Activated T-cell treated with anti-CD3 and anti-CD28 coated beads for 24 hours (primary cell): ENCODE data around the gene FECH.
"Not testable (repeated sequence)": the region's sequence is repeated elsewhere in the genome, so short reads cannot be mapped to it uniquely, and the experiment has no call there.

ENCODE experiments used
- DNase-seq: peaks from one replicate; pipeline ENCODE4 v3.0.0-alpha.2; 2020; ENCODE audit warnings: low read depth

Gene FECH

DNA sequence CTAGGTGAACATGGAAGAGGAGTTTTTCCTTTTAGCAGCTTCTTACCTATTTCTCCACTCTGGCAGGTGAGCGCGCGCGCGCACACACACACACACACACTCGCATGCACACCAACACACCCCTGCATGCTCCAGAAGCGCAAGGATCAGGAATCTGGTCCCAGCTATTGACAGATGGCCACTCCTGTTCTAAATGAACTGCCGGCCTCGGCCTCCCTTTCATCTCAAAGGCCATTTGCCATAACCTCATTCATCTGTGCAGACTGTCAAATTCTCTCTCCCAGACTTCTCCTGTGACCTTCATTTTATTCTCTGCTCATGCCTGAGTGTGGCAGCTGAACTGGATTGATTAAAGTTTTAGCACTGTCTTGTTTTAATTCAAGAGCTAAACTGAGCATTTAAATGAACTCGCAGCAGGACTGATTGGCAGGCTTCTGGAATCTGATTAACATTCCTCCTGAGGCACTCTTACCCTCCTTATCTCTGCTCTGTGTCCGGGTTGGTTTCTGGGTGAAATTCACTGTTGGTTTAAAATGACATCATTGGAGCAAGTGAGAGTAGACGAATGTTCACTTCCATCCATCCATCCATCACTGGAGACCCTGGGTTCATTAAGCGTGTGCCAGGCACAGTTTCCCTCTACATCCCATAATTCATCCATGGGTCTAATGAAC lies 58.8 kb downstream of the FECH start:
- DNase-seq: no peak

DNA sequence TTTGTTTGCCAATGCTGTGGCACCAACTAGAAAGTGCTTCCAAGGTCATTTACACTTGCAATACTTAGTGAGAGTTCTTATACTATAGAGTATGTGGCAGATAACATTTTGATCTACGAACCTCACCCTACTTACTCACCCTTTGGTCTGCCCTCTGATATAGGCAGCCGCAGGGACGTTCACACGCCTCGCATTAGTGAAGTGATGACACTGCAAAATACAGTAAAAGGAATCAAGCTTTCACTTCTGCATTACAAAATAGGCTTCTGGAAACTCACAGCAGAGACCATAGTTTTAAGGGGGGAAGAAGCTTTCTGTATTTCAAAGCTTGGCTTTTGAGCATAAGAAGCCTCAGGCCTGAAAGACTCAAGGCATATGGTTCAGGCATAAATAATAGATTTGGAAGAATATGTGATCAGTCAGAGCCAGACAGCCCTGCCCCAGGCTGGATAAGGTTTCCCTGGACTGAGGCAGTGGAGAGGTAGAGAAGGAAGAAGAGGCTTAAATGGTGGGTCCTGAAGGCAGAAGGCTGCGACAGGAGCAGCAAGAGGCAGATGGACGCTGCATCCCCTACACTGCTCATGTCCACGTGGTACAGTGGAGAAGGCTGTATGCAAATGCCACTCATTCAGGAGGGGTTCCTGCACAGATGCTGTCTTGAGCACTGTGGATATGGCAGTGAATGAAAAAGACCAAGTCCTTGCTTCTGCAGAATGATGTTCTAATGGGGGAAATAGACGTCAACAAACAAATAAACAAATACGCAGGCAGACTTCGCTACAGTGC lies 63.1 kb downstream of the FECH start:
- no peak for DNase-seq

DNA sequence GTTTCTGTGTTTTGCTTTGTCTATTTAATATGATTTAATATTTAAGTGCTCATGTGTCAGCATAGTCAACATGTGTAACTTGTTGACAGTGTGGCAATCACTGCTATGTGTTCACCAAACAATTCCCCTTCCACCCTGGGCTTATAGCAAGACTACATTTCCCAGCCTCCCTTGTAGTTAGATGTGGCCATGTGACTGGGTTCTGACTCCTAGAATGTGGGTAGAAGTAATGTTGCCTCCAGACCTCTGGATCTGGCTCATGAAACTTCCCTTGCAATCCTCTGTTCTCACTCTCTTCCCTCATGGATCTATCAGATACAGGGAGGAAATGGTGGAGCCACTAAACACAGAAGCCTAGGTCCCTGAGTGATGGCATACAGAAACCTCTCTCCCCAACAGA lies 64.2 kb downstream of the FECH start:
- not testable (repeated sequence) for DNase-seq

DNA sequence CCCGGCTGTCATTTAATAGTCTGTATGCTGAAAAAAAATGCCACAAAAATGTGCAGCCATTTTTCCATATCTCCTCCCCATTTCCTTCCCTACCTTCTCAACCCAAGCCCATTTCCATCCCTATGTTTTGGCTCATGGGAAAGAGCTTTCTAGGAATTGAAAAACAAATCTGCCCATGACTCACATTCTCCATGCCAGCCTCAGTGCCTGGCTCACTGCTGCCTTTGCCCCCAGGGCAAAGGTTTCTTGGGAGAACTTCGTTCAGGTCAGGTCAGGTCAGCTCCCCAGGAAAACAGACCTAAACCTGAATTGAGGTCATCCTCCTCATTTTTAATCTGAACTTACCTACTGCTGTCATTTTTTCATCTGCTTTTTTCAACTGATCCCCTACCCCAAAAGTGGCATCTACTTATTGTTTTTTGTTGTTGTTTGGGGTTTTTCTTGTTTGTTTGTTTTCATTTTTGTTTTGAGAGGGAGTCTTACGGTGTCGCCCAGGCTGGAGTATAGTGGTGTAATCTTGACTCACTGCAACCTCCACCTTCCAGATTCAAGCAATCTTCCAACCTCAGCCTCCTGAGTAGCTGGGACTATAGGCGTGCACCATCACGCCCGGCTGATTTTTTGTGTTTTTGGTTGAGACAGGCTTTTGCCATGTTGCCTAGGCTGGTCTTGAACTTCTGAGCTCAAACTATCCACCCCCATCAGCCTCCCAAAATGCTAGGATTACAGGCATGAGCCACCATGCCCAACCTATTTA lies 66.7 kb downstream of the FECH start:
- no peak for DNase-seq

DNA sequence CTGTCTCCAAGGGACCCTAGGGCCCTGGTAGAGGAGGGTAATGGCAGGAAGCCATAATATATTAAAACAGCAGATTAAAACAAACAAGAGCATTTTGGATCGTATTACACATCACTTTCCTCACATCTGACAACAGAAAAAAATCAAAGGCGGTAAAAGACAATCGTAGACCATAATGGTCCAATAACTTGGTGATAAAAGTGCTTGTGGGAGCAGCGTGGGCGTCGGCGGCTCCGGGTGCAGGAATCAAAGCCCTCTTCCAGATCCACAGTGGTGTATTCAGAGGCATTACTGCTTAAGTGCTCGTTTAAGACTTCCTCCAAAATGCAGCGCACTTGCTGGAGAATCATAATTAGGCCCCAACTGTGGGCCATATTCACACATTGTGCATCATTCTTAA lies 68.0 kb downstream of the FECH start:
- no peak for DNase-seq

DNA sequence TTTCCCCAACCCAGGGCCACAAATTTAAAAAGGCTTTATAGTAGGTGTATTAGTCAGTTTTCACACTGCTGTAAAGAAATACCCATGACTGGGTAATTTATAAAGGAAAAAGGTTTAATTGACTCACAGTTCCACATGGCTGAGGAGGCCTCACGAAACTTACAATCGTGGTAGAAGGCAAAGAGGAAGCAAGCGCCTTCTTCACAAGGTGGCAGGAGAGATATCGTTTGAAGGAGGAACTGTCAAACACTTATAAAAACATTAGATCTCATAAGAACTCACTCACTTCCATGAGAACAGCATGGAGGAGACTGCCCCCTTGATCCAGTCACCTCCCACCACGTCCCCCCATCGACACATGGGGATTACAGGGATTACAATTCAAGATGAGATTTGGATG lies 70.4 kb downstream of the FECH start:
- no peak for DNase-seq

DNA sequence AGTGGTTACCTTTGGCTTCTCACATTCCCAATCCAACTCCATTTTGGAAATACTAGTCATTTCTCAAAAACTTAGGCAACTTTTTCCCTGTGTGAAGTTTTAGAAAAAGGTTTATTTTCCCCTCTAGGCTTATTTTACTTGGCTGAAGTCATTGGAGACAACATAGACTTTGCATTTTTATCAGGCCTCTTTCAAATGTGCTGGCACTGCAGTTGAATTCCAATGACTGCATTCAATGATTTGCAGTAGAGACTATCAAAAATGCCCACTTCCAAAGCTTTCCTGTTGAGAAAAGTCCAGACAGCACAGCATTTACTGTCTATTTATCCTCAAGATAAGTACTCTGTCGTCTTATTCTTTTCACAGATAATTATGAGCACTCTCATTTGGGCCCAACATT lies 81.3 kb downstream of the FECH start:
- DNase-seq: no peak

DNA sequence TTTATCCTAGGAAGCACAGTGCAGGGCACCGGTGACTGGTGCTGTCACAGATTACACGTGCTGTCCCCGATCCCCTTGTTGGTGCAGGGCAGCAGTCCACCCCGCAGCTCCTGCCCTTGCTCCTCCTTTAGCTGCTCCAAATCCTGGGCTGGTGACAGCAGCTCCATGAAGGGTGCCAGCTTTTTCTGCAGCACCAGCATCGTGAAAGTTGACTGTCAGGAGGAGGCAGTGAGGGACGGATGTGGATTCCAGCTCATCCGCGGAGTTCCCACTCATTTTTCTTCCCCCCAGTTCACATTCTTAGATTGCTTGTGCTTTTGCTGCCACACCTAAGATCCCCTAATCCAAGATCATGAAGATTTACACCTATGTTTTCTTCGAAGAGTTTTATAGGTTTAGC lies 83.9 kb downstream of the FECH start:
- DNase-seq: no peak

DNA sequence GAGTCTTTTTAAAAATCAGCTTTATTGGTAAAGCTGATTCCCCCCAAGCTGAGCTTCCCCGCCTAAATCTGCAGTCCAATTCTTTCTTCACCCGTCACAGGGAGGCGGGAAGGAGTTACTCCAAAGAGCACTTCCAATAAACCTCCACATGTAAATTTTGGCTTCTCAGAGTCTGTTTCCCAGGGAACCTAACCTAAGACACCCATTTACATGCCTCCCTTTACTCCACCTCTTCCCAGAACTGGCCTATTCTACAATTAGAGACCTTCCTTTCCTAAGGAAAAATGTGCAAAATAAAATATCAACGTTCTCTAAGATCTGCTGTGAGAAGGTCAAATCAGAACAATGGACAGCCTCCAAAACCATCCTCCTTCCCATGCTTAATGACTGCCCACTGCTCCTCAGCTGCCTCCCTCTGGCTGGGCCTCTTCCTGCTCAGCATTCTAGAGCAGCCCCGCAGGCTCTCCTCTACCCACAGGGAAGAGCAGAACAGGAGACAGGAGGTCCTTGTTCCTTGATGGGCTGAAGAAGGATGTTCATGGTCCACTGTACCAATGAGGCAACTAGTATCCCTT lies 87.7 kb downstream of the FECH start:
- DNase-seq: no peak
